DMS79 treated with DMSO at 0.1 percent for 48 hours (cell line): Measurements from ENCODE around the gene TNFRSF8.

Source experiments
- DNase-seq: peaks from one replicate; lab custom pipeline; 2025; lab: John Stamatoyannopoulos, UW

The TNFRSF8 gene

DNA sequence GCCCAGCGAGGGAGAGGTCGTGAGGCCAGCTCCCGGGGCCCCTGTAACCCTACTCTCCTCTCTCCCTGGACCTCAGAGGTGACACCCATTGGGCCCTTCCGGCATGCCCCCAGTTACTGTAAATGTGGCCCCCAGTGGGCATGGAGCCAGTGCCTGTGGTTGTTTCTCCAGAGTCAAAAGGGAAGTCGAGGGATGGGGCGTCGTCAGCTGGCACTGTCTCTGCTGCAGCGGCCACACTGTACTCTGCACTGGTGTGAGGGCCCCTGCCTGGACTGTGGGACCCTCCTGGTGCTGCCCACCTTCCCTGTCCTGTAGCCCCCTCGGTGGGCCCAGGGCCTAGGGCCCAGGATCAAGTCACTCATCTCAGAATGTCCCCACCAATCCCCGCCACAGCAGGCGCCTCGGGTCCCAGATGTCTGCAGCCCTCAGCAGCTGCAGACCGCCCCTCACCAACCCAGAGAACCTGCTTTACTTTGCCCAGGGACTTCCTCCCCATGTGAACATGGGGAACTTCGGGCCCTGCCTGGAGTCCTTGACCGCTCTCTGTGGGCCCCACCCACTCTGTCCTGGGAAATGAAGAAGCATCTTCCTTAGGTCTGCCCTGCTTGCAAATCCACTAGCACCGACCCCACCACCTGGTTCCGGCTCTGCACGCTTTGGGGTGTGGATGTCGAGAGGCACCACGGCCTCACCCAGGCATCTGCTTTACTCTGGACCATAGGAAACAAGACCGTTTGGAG, 80.0 kb downstream of the TNFRSF8 start:
- DNase-seq: no peak

DNA sequence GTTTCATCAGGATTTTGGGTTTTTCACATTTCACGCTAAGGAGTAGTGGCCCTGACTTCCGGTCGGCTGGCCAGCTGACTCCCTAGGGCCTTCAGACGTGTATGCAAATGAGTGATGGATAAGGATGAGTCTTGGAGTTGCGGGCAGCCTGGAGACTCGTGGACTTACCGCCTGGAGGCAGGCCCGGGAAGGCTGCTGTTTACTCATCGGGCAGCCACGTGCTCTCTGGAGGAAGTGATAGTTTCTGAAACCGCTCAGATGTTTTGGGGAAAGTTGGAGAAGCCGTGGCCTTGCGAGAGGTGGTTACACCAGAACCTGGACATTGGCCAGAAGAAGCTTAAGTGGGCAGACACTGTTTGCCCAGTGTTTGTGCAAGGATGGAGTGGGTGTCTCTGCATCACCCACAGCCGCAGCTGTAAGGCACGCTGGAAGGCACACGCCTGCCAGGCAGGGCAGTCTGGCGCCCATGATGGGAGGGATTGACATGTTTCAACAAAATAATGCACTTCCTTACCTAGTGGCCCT, 80.6 kb downstream of the TNFRSF8 start:
- DNase-seq: peak; percentile 93

DNA sequence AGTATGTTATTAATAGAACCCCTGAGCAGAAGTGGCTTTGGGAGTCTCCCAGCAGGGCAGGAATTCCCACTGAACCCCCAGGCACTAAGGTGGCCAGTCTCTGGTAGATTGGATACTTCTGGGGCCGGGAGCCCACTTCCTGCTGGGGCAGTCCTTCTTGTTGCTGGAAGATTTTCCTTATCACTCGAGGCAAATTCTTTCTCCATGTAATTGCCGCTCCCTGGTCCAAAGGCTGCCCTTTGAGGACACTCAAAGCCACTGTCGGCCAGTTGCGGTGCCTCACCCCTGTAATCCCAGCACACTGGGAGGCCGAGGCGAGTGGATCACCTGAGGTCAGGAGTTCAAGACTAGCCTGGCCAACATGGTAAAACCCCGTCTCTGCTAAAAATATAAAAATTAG, 81.1 kb downstream of the TNFRSF8 start:
- no peak for DNase-seq

DNA sequence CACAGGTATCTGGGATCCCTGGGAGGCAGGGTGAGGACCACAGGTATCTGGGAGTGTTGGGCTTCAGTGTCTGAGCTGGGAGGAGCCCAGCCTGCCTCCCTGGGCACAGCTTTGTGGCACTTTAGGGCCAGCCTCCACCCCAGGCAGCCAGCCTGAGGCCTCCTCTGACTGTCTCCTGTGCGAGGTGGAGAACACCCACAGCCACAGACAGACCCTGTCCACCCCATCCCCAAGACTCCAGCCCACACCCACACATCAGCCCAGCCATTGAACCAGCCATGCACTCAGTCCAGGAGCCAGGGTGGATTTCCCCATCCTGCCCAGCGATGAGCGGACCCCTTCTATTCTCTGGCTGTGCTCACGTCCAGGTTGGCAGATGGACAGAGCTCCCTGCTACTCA, 81.9 kb downstream of the TNFRSF8 start:
- DNase-seq: no peak

DNA sequence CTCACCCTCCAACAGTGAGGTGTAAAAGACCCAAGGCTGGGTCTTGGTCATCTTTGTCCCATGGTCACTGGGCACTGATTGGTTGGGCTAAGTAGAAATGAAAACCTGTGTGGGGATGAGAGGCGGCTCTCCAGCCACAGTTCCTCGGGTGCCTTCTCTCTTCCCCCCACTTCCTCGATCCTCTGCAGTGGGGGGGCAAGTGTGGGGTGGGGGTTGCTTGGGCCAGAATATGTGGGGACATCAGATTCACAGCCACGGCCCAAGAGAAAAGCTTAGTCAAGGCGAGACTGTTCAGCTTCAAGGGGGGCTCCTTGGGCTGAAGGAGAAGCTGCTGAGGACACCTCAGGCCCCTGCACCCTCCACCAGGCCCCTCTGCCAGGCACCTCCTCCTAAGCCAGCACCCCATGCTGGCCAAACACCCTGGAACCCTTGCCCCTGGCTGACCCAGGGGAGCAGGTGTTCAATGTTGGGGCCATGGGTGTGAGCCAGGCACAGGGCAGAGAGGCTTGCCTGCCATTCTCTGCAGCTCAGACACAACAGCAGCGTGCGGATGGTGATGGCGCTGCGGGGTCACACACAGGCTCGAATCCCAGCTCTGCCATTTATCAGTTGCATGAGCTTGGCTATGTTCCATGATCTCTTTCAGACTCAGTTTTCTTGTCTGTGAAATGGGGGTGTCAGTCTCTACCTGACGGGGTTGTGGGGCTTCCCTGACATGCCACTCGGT, 82.7 kb downstream of the TNFRSF8 start:
- no peak for DNase-seq

DNA sequence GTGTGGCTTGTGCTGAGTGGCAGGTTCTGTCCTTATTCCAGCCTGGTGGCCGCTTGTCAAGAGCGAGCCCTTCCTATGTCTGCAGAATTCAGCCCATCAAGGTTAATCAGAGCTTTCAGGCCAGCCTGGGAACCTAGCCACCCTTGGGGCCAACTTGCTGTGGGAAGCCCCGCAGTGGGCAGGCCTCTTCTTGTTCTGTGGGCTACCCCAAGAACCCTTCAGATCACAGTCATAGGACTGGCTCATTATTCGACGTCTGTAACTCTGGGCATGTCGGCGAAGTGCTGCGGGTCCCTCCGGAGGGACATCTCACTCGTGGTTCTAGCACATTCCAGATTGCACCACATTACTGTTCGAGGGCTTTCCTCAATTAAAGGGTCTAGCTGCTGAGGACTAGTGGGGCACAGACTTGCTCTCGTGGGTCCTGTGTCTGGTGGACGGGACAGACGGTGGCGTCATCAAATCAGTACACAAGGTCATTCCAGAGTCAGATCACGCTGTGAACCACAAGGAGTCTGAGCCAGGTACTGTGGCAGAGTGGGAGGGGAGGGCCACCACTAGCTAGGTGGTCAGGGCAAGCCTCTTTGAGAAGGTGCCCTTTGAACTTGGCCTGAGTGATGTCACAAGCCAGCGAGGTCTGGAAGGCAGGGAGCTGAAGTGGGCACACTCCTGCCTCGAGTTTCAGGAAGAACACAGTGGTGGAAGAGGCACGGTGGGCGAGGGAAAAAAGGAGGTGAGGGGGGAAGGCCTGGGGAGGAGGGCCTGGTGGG, 83.4 kb downstream of the TNFRSF8 start:
- peak; percentile 19 for DNase-seq

DNA sequence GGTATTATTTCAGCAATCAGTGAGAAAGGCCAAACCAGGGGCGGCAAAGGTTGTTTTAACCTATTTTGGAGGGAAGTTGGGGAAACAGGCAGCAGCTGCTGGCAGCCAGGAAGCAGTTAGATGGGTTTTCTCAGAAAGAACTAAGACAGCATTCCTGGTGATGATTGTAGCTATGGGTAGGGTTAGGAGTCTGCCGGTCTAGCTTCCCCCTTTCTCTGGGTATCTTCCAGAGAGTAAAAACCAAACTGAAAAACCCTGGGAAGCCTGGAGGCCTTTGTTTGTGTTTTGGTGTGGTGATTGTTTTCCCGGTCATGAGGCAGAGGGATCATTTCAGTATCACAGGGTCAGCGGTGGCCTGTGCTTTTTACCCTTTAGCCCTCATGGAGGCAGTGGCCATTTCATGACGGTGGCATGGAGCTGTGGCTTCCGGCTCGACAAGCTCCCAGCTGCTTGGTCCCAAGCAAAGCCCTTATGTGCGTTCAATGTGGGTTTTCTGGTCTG, 84.1 kb downstream of the TNFRSF8 start:
- no peak for DNase-seq

DNA sequence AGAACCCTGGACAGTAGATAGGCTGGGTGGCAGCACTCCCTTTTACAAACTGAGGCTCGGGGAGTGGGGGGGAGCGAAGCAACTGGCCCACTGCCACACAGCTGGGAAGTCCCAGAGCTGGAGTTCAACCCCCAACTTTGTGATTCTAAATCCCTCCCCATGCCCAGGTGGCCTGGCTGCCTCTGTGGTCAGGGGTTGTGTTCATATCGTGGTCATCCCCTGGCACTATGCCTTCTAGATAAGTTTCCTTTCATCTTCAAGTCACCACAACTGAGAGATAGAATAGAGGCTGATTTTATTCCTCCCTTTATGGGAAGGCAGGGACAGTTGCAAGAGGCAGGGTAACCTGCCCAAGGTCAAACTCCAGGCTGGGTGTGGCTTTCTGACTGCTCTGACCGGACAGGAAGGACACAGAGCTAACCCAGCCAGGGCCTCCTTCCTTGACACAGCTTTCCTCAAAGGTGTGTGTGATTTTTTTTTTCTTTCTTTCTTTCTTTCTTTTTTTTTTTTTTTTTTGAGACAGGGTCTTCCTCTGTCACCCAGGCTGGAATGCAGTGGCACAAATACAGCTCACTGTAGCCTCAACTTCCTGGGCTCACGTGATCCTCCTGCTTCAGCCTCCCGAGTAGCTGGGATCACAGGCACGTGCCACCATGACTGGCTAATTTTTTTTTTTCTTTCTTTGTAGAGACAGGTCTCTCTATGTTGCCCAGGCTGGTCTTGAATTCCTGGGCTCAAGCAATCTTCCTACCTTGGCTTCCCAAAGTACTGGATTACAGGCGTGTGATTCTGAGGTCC, 85.3 kb downstream of the TNFRSF8 start:
- no peak for DNase-seq

DNA sequence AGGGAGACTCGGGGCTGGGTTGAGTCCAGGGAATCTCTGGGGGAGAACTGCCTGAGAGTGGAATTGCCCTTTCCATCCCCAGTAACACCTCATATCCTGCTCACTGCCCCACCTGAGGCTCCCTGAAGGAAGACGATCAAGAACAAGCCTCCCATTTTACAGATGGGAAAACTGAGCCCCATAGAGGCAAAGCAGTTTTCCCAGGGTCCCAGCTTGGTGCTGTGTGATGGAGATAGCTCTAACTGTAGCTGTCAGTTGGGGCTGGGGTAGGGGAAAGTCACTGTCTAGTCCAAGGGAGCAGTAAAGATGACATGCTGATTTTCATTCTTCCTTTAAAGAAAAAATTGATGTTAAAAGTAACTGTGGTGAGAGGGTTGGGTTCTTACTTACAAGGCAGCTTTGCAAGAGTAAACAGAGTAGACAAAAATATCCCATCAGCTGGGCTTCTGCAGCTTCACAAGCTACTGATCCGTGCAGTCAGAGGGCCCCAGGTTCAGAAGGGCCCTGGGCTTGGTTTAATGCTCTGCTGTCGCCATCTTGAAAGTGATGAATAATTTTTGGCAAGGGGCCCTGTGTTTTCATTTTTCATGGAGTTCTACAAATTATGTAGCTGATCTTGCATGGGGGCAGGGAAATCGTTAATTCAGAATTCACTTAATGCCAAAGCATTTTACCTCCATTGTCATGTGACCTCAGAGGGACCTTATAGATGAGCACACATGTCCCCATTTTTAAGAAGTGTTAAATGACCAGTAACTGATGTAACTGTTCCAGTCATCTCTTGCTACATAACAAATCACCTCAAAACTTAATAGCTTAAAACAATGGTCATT, 86.1 kb downstream of the TNFRSF8 start:
- DNase-seq: peak; percentile 15

DNA sequence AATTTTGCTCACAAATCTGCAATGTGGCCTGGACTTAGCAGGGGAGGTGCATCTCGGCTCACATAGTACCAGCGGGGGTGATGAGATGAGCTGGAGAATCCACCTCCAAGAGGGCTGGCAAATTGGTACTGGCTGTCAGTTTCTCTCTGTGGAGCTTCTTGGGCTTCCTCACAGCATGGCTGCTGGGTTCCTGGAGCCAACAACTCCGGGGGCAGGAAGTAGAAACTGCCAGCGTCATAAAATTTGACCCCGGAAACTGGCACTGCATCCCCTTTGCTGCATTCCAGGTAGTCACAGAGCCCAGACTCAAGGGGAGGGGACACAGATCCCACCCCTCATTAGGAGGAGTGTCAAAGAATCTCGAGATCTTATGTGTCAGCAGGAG, 86.7 kb downstream of the TNFRSF8 start:
- no peak for DNase-seq

DNA sequence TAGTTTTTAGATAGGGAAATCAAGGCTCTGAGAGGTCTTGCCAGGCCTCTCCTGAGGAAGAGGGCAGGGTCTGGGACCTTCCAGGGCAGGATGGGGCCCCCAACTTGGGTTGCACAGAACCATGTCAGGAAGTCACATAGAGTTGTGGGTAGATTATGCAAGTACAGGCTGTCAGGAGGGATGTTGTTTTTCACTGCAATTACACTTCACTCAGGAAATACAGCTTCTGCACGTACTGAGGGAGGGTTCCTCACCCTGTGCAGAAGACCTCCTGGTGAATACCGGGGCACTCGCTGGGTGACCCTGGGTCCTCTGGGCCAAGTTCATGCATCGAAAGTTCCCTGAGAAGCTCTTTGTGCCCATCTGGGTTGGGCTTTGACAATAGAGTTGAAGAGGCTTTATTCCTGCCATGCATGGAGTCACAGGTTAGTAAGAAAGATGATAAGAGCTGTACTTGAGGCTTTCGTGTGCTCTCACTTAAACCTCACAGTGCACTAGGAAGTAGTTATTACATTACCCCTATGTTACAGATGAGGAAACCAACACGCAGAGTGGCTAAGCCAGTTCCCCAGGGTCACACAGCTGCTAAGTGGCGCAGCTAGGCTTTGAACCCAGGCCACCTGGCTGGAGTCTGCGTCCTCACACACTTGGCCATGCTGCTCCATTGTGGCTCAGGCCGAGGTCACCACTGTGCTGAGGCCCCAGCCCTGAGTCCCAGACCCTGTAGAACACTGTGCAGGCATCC, 87.5 kb downstream of the TNFRSF8 start:
- peak; percentile 64 for DNase-seq

DNA sequence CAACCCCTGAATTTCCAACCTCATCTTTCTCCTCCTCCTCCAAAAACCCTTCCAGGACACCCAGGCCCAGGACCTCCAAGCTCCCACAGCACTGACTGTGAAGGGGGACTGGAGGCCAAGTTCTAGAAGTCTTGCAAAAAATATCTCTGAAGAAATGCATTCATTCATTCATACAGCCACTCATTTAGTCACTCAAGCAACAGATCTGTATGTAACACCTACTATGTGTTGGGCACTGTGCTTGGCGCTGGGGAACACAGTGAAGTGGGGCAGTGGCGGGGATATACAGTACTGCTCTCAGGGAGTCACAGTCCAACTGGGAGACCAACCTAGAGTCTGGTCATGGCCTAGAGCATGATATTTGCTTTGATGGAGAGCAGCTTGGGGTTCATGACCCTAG, 88.4 kb downstream of the TNFRSF8 start:
- DNase-seq: no peak

DNA sequence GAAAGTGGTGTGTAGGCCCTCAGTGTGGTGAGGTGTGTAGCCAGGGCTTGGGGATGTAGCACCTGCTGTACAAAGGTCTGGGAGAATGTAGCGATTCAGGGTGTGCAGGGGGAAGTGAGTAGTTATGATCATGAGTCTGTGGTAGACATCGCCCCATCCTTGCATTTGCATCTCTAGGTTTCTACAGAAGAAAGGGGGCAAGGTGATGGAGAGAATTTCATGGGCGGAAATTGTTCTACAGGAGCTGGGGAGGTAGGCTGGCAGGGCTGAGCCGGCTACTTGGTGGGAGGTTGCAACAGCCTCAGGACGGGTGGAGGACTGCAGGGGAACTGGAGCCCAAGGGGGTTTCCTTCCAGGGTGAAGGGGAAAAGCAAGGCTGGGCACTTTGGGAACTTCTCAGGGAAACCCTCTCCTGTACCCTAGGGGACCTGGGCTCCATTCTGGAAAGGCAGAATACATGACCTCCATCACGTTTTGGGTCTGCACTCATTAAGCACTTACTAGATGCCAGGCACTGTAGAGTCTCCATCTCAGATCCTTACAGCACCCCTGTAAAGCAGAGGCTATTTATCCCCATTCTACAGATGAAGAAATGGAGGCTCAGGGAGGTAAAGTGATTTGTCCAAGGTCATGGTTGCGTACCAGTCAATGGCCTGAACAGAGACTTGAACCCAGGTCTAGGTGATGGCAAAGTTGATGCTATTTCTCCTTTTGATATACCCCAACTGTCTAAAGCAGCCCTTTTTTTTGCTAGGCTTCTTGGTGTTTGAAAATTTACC, 89.2 kb downstream of the TNFRSF8 start:
- no peak for DNase-seq

DNA sequence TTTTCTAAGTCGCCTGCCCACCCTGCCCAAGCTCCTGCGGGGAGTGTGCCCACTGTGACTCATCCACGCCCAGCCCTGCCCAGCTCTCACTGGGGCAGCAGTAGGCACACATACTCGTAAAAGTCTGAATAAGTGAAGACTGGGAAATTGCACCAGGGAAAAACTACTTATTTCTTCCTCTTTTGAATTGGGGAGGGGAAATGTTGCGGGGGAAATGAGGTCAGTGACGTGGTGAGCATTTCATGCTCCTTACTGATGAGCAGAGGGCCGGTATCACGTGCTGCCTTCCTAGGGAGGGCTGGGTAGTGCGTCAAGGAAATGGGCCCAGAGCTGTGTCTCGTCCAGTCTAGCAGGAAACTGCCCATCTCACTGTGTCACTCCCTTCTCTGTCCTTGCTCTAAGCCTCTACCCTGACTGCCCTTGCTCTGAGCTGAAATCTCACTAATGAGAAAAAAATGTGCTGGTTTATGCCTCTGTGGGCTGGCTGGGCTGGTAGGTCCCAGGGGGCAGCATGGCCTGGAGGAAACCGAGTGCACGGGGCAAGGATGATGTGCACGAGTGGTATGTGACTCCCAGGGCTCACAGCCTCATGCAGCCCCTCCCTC, 90.2 kb downstream of the TNFRSF8 start:
- DNase-seq: no peak

DNA sequence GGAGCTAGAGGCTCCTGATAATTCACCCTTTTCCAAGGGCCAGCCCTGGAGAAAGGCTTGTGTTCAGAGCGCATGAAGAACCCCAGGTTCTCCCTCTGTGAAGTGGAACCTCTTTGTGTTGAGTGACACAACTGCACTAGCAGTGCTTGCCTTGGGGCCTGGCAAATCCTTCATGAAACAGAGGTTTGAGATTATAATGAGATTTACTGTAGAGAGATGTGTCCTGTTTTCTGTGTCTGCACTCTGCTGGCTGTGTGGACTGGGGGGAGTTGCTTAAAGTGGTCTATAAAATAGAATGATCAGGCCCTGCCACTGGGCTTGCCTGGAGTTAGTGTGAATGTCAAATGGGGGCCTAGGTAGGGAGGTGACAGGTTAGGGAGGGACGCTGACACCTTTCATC, 92.2 kb downstream of the TNFRSF8 start:
- no peak for DNase-seq

DNA sequence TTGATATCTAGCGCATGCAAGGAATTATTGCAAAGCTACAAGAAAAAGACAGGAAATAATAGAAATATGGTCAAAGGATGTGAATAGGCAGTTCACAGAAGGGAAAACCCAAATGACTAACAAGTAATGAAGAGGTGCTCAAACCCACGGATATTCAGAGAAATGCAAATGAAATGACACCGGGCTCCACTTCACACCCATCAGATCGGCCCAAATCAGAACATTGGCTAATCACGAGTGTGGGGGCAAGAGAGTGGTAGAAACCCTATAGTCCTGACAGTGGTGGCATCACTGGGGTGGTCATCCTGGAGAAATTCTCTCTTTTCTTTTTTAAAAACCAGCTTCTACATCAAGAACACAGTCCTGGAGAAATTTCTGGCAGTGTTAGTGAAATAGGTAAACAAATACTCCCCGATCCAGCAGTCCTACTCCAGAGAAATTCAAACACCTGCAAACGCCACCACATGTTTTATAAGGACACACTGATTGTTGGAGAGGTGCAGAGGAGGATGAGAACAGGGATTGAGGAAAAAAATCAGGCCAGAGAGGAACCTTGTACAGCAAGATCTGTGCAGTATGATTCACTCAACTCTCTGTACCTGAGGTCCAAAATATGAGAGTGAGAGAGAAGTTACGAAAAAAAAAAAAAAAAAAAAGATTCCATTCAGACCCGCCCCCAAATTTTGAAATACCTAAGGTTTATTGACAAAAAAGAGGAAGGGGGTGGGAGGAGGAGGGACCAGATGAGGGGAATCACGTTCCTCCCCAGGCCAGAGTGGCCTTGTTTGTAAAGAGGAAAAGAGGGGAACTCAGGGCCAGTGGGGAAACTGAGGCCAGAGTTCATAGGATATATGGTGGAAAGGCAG, 94.5 kb downstream of the TNFRSF8 start:
- DNase-seq: no peak

DNA sequence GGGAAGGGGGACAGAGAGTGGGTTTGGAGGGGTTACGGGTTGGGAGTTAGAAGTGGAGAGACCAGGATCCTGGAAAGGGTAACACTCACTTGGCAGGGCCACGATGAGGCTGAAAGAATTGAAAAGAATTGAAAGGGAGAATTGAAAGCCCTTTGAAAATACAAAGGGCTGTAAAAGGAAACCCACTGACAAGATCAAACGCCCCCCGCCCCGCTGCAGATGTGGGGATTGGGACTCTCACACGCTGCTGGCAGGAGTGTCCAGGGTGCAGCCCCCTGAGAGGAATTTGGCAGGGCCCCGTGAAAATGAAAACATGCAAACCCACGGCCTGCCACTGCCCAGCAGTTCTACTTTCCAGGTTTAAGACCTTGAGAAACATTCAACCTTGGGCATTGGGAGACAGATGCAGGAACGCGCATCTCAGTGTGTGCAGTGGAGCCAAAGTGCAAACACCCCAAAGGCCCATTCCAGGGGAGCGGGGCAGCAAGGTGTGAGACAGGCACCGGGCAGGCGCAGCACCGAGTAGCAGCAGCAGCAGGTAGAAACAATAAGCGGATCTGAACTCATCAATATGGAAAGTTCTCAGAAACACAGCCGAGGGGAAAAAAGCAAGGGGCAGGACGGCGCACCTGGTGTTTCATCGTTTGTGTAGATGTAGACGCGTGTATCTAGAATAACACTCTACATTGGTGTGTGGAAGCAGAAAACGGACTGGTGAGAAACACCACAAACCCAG, 95.4 kb downstream of the TNFRSF8 start:
- no peak for DNase-seq
